ENCODE results near the gene AMPD3. TPM values are rescaled to one million over a fixed set of nuclear protein-coding genes. Genes with fewer than 3 reads are reported as not detected.

AMPD3 gene
- total RNA-seq (10 to 100 TPM; 19.1 to 54.7 (median 26.5) TPM), polyA plus RNA-seq (10 to 100 TPM in 2 of 3 donors, 1 to 10 TPM in 1; 9.3 to 16.1 (median 12.9) TPM)
- long read RNA-seq, donor 1, partial matches to known transcripts, result 0 of 1 reads
- long read RNA-seq, donor 1, other reads (novel, unspliced or antisense), result 0 of 1 reads
- long read RNA-seq, donor 2, result 0 reads

- TF ChIP-seq POLR2AphosphoS5 (IDR thresholded peaks at IDR 0.05) (no peak), POLR2A (IDR thresholded peaks at IDR 0.05) (no peak), CTCF (IDR thresholded peaks at IDR 0.05 in 8 of 11, conservative IDR thresholded peaks at IDR 0.05 in 3 of 11) (no peak)
- peak; percentile 81 for DNase-seq
- H3K27me3 ChIP-seq (replicated peaks in 1 of 7), result peaks cover 0 to 14% (median 9%) of the 10 kb centered on the region in 7 donors
- H3K4me3 ChIP-seq, result peak within 1 kb of the TSS; percentile 34 to 70 (median 44)
- H3K9me3 ChIP-seq, result no peaks in the 10 kb centered on the region
- peak within 1 kb of the TSS; percentile 66 to 90 (median 84) for H3K27ac ChIP-seq
- 47 to 66% (median 57%) methylated on average over 9 to 11 of the region's 11 CpGs for WGBS, 5 donors
- H3K36me3 ChIP-seq, result no peaks in the 10 kb centered on the region
- intact Hi-C loops (cut with DNase I; ENCODE audit: low total_unique reads), result no loop called here
- peaks cover 29 to 99% (median 79%) of the 10 kb centered on the region in 6 donors for H3K4me1 ChIP-seq
Observed at GRCh38 chr11:10454878-10455631, at the start of gene AMPD3. TSS of gene AMPD3 (plus strand) at chr11:10455264. CDS start at chr11:10461520, 6,256 bp downstream.

- DNase-seq, result no peak
- intact Hi-C loops (cut with DNase I; ENCODE audit: low total_unique reads), result no loop called here
- TF ChIP-seq CTCF (IDR thresholded peaks at IDR 0.05 in 8 of 11, conservative IDR thresholded peaks at IDR 0.05 in 3 of 11), result peak; percentile 36 to 82 (median 72)
- peak in 1 of 3 donors; percentile 40 for TF ChIP-seq POLR2AphosphoS5 (IDR thresholded peaks at IDR 0.05)
- TF ChIP-seq POLR2A (IDR thresholded peaks at IDR 0.05), result no peak
Observed at GRCh38 chr11:10405865-10406592, 49.0 kb upstream of the AMPD3 start.

DNA sequence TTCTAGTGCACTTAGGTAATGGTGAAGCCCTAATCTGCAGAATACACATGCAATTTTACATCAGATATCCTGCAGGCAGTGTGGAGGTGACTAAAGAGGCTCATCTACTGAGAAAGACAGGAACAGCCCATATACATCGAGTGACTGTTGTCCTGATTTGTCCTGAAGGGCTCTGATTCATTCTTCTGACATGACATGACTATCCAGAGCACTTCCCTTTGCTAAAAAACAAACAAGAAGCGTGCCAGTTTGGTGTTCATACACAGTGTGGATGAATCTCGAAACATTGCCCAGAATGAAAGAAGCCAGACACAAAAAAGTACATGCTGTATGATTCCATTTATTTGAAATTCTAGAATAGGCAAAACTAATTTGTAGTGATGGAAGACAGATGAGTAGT is 48.0 kb upstream of the AMPD3 start:
- Histone ChIP-seq H3K36me3 (no peaks in the 10 kb centered on the region), H3K27ac (no peak overlapping the region), H3K27me3 (replicated peaks in 1 of 7) (no peaks in the 10 kb centered on the region), H3K9me3 (no peaks in the 10 kb centered on the region), H3K4me3 (no peak overlapping the region), H3K4me1 (peaks cover 0 to 31% (median 16%) of the 10 kb centered on the region in 6 donors)
- intact Hi-C loops (cut with DNase I; ENCODE audit: low total_unique reads), result no loop called here
- WGBS, 5 donors, result 44 to 57% (median 55%) methylated on average over 3 of the region's 3 CpGs
- no peak for DNase-seq
- TF ChIP-seq POLR2A (IDR thresholded peaks at IDR 0.05) (no peak), CTCF (IDR thresholded peaks at IDR 0.05 in 8 of 11, conservative IDR thresholded peaks at IDR 0.05 in 3 of 11) (no peak), POLR2AphosphoS5 (IDR thresholded peaks at IDR 0.05) (no peak)

More at GRCh38 chr11:10405865-10406592, 49.0 kb upstream of the AMPD3 start:
- no peaks in the 10 kb centered on the region for H3K36me3 ChIP-seq
- no peaks in the 10 kb centered on the region for H3K9me3 ChIP-seq
- peaks cover 0 to 41% (median 18%) of the 10 kb centered on the region in 6 donors for H3K4me1 ChIP-seq
- H3K27me3 ChIP-seq (replicated peaks in 1 of 7), result no peaks in the 10 kb centered on the region
- H3K27ac ChIP-seq, result no peak overlapping the region
- H3K4me3 ChIP-seq, result no peak overlapping the region
- WGBS, 5 donors, result 31 to 34% (median 31%) methylated on average over 6 of the region's 6 CpGs
